Ammon's horn (tissue), 1 donor: ENCODE measurements around the gene UGP2.
"Not testable (repeated sequence)": the region's sequence is repeated elsewhere in the genome, so short reads cannot be mapped to it uniquely, and the experiment has no call there.

Experiments used
- DNase-seq: peaks from one replicate; pipeline ENCODE4 v3.0.0-alpha.2; 2016; ENCODE audit warnings: low spot score

The UGP2 gene

GRCh38 chr2:63893163-63893562 lies 51.5 kb downstream of the UGP2 start:
- no peak for DNase-seq

GRCh38 chr2:63894167-63894566 lies 52.5 kb downstream of the UGP2 start:
- DNase-seq = no peak

GRCh38 chr2:63898839-63899238 lies 57.1 kb downstream of the UGP2 start:
- no peak for DNase-seq

- no peak for DNase-seq
Measured at GRCh38 chr2:63899639-63900038, 57.9 kb downstream of the UGP2 start.

GRCh38 chr2:63902149-63902548 lies 60.5 kb downstream of the UGP2 start:
- no peak for DNase-seq

- no peak for DNase-seq
Measured at GRCh38 chr2:63903003-63903402, 61.3 kb downstream of the UGP2 start.

- no peak for DNase-seq
Measured at GRCh38 chr2:63914311-63914710, 72.6 kb downstream of the UGP2 start.

- no peak for DNase-seq
Measured at GRCh38 chr2:63926815-63927214, 85.1 kb downstream of the UGP2 start.

- not testable (repeated sequence) for DNase-seq
Measured at GRCh38 chr2:63932104-63932503, 90.4 kb downstream of the UGP2 start.
